HG02763 (cell line): ENCODE results near the gene CDKAL1.
"Not testable (repeated sequence)": the region's sequence is repeated elsewhere in the genome, so short reads cannot be mapped to it uniquely, and the experiment has no call there.

Experiments
- ATAC-seq: cut with Tn5 transposase; IDR thresholded peaks from one replicate; pipeline ENCODE4 v1.9.1; 2021; ENCODE audit warnings: mild to moderate bottlenecking, moderate library complexity; ENCODE audit not compliant: unreplicated experiment

The CDKAL1 gene

GRCh38 chr6:21219856-21220255 is 685.6 kb downstream of the CDKAL1 start:
- ATAC-seq = no peak

GRCh38 chr6:21220271-21220987 is 686.2 kb downstream of the CDKAL1 start:
- no peak for ATAC-seq

- no peak for ATAC-seq
Measured at GRCh38 chr6:21222656-21223055, 688.4 kb downstream of the CDKAL1 start.

DNA sequence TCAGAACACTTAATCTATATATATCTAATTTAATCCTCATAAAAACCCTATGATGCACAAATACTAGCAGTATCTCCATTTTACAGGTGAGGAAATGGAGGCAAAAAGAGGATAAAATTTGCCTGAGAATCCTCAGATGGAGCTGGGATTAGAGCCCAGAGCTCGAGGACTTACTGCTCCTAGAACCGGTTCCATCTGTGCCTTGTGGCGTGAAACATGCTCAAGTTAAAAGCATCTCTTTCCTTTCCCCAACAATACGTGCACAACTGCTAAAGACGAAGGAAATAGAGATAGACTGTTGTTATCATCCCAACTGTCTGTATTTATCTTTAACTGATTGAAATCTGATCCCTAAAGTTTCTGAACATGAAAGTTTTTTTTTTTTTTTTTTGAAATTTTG is 691.7 kb downstream of the CDKAL1 start:
- no peak for ATAC-seq

- no peak for ATAC-seq
Measured at GRCh38 chr6:21227486-21227885, 693.2 kb downstream of the CDKAL1 start.

- no peak for ATAC-seq
Measured at GRCh38 chr6:21228411-21228810, 694.2 kb downstream of the CDKAL1 start.

GRCh38 chr6:21228876-21229460 is 694.7 kb downstream of the CDKAL1 start:
- ATAC-seq = no peak

GRCh38 chr6:21230536-21230935 is 696.3 kb downstream of the CDKAL1 start:
- no peak for ATAC-seq

- ATAC-seq = no peak
Measured at GRCh38 chr6:21235162-21235561, 700.9 kb downstream of the CDKAL1 start.

DNA sequence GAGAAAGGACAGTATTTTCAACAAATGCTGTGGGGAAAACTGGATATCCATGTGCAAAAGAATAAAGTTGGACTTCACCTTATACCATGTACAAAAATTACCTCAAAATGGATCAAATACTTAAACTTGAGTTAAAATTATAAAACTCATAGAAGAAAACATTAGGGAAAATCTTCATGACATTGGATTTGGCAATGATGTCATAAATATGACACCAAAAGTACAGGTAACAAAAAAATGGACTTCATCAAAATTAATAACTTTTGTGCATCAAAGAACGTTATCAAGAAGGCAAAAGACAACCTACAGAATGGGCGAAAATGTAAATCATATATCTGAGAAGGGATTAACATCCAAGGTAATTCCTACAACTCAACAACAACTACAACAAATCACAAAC is 704.0 kb downstream of the CDKAL1 start:
- ATAC-seq = no peak

DNA sequence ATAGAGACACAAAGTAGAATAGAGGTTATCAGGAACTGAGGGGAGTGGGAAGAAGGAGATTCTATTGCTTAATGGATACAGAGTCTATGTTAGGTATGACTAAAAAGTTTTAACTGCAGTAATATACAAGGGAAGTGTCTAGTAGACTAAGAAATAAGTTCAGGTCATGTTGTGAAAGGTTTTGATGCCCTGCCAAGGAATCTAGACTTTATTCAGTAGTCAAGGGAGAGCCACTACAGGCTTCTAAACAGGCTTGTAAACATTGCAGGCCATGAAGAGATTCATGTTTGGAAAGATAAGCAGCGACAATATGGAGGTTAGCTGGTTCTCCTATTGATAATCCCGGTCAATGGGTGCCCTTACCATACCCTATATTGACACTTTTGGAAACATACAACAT is 706.5 kb downstream of the CDKAL1 start:
- ATAC-seq = no peak

DNA sequence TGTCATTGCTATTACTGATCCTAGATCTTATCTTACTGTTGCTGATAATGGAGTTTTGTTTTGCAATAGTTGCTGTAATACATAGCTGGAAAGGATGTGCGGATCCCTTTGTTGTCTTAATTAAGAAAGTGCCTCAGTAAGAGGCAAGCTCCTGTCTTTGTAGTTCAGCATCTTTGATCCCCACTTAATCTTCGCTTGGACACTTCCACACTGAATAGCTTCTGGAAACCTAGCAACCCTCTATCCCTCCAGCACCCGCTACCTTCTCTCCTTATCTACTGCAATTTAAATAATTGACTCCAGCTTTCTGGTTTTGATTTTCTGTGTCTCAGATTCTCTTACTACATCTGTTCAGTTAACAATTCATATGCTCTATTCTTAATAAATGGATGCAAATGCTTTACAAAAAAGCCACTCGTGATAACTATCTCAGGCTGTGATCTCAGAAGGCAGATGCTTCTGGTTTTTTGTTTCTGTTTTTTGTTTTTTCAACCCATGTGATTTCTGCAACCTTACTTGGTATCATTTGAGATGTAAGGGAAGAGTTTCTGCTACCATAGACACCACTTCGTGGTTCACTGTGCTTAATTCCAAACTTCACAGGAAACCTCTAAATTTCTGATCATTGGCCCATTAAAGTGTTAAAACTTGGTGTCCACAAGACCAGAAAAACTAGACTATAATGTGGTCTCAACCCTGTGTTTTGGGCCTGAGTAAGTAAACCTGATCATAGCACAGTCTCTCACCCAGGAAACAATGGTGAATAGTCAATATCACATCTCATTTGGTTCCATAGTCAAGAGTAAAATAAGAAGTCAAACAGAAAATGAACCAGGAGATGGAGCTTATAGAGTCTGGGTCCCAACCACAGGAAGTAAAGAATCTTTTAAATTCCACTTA is 707.2 kb downstream of the CDKAL1 start:
- ATAC-seq = no peak

DNA sequence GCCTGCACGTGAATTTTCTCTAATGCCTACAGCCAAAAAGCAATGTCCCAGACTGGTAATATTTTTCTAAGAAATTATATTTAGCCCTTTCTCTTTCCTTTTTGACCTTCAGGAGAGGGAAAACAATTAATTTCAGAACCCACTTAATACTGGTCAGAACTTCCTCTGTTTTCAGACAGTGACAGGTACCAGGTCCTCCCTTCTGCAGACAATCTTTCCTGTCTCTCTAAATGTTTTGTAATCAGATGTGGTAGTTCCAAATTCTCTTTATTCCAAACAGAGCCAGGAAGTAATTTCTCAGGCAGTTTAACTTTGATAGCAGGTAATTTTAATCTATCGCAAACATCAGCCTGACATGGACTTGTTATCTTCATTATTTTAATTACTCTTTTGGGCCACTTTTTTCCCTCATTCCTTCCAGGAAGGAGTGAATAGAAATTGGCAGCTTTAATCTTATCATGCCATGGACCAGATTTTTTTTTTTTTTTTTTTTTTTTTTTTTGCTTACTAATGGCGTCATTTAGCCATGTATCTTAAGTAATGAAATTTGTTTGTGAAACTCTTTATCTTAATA is 710.7 kb downstream of the CDKAL1 start:
- ATAC-seq = no peak

GRCh38 chr6:21245488-21245887 is 711.2 kb downstream of the CDKAL1 start:
- no peak for ATAC-seq

- no peak for ATAC-seq
Measured at GRCh38 chr6:21246075-21246474, 711.8 kb downstream of the CDKAL1 start.

DNA sequence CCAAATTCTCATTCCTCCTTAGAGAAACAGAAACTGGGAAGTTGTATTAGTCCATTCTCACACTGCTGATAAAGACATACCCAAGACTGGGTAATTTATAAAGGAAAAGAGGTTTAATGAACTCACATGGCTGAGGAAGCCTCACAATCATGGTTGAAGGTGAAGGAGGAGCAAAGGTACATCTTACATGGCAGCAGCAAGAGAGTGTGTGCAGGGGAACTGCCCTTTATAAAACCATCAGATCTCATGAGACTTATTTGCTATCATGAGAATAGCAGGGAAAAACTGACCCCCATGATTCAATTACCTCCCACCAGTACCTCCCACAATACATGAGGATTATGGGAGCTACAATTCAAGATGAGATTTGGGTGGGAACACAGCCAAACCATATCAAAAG is 720.2 kb downstream of the CDKAL1 start:
- not testable (repeated sequence) for ATAC-seq

GRCh38 chr6:21256197-21256596 is 721.9 kb downstream of the CDKAL1 start:
- no peak for ATAC-seq

DNA sequence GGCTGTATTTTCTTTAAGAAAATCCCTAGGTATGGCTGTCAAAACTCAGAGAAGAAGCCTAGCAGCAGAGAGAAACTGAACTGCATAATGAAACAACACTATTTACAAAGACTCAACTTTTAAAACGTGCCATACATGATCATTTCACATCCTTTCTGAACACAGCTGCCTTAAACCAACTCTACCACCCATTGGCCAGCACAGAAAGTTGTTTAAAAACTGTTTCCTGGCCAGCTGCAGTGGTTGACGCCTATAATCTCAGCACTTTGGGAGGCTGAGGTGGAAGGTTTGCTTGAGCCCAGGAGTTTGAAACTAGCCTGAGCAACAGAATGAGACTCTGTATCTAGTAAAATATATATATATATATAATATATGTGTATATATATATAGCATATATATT is 722.9 kb downstream of the CDKAL1 start:
- no peak for ATAC-seq

DNA sequence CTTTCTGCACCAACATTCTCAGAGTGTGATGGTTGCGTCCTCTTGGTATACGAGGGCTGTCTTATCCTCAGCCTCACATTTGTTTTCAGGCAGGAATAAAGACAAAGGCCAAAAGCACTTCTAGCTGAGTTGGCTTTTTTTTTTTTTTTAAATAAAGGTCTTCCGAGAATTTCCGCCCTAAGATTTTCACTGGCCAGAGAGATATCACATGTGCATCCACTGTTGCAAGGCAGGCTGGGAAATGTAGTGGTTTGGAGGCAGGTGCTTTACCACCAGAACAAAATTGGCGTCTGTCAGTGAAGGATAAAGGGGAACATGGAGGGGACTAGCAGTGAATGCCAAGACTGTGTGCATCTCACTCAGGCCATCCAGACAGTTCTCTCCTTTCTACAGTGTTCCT is 724.4 kb downstream of the CDKAL1 start:
- no peak for ATAC-seq

DNA sequence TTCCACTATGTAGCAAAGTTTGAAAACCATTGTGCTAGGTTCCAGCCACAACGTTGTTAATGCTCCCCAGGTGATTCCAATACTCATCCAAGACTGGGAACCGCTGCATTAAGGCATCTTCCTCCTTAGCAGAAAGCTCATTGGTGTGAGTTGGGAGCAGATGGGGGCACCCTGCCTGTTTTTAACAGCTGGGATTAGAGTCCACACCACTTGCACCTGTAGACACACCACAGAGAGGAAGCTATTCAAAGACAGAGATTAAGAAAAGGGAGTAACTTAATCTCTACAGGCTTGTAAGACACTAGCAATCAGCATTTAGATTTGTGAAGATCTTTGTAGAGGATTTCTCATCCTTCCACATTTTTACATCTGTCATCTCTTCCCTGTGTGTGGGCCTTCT is 725.4 kb downstream of the CDKAL1 start:
- ATAC-seq = no peak

DNA sequence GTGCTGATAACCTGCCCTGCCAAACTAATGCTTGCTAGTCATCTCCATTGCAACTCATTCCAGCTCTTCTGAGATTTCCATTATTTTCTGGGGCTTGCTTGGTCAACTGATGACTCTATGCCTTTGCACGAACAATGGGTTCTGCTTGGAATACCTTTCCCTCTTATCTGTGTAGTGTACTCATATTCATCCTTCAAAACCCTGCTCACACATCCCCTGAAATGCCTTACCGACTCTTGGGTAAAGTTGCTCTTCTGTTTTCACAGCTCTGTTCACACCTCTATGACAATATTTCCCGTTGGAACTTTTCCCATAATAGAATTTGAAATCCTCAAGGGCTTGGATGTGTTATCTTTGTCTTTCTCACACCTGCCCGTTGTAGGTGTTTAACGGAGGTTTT is 728.2 kb downstream of the CDKAL1 start:
- no peak for ATAC-seq
